Skin of body (tissue), 2 donors: ENCODE data around the gene ZBTB20. TPM values are rescaled to one million over a fixed set of nuclear protein-coding genes. Genes with fewer than 3 reads are reported as not detected.

Source experiments
- DNase-seq: peaks from one replicate; lab custom pipeline; 2025; lab: John Stamatoyannopoulos, UW
- total RNA-seq: library from RNA; depleted of rRNA; stranded (reverse); fragments of >200 nt; gene quantifications from one replicate; pipeline ENCODE4 v1.2.3, GENCODE V29; 2014

The ZBTB20 gene
- total RNA-seq, 1 donor from 2014 or later, result 45.8 TPM

DNA sequence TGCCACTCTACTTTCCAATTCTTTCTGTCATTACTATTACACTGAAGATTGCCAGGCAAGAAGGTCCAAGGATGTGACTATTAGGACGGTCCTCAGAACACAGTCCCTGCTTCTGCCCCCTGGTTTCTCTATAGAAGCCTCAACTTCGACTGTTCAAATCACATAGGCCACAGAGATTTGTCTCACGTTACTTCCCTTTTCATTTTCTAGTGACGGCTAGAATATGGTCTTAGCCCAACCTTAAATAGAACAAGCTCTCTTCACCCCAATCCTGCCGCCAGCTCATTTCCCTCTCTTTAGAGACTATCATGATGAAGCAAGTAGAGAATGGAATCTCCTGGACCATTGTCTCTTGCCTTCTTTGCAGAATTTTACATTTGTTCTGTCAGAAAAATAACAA lies 768.3 kb downstream of the ZBTB20 start:
- DNase-seq, result no peak

DNA sequence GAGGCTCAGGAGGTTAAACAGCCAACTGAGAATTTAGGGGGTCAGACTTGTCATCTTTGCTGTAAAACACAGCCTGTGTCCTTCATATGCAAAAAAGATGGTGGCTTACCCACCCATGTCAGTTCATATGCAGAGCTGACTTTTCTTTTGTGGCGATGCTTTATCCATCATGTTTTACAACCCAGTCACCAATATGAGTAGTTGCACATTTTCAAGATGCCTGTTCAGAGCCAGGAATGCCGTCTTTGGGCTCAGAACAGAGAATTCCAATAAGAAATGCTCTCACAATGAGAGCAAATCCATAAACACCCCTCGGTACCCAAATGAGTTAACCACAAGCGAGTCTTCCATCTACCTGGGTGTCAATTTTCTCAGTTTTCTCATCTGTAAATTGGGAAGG lies 769.7 kb downstream of the ZBTB20 start:
- DNase-seq, result peak; percentile 41

DNA sequence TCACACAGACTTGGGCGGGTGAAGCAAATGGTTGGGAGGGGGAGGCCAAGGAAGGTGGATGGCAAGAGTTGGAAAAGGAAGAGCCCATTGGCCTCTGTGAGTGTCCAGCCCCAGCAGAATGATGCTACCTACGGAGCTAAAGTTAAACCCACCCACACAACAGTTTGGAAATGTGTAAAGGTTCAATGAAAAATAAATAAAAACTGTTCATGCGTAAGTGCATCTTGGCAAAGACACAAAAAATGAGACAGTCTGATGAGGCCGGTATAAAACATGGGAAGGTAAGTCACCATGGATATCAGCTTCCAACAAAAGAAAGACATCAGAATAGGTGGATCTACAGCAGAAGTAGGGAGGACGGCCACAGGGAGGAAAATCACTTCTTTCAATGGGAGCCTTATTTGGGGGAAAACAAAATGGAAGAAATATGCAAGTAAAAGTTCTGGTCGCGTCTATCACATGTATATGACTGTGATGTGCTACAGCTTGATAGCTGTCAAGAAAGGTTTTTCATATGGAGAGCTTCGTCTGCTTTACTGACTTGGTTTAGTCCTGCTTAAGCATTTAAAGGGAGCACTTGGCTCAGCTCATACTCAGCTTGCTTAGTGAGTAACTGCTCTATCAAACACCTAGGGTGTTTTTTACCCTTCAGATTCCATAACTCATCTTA lies 770.4 kb downstream of the ZBTB20 start:
- DNase-seq, result no peak

DNA sequence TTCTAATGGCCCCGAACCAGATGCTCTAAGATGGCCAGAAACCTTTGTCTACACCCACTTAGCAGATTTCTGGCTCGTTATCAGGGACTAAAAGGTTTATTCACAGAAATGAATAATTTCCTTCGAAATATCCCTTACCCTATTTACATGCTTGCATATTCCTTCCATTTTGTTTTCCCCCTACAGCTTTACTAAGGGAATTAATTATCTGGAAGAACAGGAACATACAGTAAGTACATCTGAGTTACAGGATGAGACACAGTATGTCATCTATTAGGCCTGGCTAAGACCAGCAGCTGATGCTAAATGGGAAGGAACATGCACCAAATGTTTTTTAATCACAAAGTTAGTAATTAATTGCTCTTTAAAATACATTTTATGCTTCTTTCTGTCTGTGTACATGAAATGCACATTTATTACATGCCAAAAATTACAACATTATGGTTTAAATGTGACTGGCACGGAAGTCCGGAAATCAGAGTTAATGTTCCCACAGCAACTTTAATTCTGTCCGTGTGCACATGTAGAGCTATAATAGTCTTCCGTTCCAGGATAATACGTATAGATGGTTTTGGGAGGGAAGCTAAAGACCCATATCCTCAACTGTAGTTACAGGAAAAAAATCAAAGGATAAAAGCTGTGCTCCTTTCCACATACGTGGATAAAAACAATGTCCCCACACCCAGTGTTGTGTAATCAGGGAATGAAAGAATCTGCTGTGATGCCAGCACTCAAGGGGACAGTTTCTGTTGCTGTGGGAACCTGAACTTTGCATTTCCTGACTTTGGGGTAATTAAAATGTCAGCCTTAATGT lies 771.3 kb downstream of the ZBTB20 start:
- peak; percentile 56 for DNase-seq

DNA sequence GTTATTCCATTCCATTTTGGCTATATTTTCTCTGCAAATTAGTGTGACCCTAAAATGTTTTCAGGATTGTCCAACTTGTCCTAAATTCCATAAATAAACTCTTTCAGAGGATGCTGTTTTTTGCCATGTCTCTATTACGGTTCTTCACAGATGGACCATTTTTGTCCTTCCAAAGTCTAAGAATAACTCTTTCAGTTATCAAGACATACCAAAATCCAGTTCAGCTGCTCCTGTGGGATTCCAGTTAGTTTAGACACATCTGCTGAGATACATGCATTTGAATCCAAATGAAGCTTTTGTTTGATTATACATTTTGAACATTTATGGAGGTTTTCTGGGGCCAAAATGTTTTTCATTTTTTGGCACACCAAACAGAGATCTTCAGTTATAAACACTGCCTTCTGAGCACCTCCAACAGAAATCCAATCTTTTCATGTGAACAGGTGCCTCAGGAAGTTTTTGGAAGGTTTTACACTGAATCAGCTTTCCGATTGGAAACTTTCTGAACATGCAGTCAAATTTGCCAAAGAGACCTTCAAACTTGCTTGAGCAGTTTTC lies 772.6 kb downstream of the ZBTB20 start:
- DNase-seq, result no peak

DNA sequence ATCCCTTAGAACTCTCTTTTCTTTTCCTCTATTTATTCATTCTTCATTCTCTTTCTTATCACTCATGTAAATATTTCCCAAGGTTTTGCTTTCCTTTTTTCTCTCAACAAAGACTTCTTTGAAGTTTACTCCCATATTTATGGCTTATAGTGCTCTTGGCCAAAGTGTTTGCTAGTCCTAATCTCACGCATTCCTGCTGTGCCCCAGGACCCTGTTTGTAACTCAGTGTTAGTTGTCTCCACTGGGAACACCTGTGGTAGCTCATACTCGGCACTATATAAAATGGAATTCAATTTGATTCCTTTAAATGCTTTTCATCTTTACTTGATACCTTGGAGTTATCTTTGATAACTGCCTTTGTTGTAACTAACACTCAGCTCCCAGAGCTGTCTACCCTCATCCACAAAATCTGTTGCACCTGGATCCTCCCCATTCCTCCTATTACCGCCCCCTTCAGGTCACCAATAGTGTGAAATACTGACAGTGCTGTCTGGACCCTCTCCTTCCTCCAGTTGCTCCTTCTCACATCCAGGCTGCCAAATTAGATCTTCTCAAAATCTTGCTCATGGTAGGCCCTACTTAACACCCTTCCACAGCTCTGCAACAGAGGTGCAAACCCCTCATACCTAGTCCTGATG lies 776.4 kb downstream of the ZBTB20 start:
- DNase-seq, result no peak

DNA sequence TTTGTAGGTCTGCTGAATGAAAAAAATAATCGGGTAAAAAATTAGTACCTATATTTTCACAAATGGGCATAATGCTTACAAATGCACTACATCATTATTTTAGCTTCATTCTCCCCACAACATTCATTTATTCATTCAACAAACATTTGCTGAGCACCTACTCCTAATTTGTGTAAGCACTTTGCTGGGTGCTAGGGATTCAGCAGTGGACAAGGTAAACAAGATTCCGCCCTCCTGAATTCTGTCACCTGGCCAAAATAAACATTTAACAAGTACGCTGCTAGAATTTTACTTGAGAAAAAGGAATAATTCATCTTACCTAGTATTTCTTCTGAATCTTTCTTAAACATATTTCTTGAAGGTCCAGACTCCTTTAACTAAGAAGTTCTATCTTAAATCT lies 781.2 kb downstream of the ZBTB20 start:
- no peak for DNase-seq

DNA sequence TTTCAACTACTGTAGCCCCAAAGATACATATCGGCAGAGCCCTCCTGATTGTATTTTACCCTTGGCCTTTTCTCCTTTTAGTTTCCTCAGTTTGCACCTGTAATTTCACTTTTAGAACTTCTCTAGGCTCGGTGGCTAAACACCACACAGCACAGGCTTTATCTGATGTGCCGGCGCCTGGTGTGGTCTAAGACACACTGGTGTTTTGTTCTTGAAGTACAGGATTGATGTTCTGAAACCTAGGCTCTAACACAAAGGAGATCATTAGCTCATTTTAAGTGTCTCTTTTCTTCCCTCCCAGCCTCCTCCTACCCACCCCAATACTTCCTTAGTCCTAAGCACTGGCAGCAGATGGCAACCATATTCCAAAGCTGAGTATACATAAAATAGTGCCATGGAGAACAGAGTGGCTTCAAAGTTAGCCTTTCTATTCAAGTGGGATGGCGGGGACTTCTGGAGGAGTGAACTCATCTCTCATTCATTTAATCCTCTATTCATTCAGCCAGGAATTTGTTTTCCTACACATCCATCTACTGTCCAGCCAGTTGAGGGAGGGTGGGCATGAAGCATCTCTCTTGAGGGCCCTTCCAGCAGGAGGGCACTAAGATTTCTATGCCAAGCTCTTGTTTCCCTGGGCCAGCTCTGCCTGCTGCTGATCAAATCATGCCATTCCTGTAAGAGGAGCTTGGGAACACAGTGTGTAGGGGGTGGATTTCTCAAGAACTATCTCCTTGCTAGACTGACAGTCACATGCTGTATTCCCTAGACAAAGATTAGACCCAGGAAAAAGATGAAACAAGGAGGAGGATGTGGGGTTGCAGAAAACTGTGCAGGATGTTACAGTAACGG lies 782.1 kb downstream of the ZBTB20 start:
- no peak for DNase-seq

DNA sequence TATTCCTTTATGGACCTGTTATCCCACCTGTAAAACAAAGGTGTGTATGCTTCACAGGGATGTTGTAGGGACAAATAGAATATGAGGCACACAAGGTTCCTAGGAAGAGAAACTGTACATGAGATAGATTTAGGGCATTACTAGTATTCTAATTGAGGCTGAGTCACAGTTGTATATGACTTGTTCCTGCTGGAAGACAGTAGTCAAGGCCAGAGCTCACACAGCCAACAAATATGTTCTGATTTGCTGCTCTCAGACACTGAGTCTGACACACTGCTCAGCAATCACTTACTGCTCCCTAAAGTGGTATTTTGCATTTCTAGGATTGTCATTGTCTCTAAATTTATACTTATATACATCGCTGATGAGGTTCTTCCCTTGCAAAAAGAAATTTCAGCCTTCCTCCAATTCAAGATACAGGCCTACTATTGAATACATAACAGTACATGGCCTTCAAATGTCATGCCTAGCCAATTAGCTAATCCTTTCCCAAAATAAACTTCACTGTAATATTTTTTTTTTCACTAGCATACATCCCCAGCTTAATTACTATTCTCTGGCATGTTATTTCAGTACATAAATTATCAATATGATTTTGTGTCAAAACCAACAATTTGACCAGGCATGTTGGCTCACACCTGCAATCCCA lies 783.4 kb downstream of the ZBTB20 start:
- DNase-seq, result peak; percentile 55

DNA sequence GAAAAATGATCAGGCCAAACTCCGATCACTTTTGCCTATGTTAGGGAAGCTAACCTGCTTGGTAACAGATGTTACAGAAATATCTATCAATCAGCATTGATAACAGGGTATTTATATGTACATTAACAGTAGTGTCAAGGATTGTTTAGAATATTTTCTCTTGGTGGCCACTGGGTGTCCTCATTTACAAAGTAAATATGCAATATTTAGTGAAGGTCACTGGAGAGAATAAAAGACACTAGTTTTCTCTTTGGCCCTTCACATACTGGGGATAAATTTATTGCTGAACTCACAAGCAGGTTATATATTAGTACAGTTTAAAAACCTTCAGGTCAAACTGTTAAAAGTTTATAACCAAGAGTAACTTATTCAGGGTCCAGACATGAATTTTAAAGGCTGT lies 784.3 kb downstream of the ZBTB20 start:
- DNase-seq, result peak; percentile 17

DNA sequence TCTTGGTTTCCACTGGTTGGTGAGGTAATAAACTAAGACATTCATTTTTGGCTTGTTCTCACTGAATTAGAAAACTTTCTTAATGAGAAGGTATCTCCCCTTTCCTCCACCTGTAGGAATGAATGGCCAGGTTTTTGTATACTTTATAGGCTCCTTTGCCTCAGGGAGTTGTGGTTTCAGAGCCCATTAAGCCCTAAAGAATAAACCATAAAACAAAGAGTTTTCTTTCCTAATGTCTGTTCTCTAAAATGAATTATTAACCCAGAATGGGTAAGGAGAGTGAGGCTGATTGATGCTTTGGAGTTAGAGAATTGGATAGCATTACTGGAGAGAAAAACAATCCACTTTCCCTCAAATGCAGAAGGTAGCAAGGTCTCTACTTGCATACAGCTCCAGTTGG lies 785.7 kb downstream of the ZBTB20 start:
- no peak for DNase-seq

DNA sequence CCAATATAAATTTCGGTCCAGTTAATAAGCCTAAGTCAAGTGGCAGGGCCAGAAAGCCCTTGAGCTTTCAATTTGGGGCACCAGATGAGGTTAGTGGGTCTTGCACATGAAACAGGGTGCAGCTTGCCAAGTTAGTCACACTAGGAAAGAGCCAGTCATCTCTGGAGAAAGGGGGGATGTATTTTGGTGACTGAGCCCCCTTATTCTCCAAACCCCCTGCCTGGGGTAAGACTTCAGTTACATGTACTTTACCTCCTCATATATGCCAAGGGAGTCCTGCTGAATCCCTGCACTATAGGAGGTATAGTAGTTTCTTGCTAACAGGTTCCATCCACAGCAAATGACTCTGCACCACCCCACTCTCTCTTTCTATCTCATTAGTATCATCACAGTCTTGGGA lies 790.6 kb downstream of the ZBTB20 start:
- no peak for DNase-seq

DNA sequence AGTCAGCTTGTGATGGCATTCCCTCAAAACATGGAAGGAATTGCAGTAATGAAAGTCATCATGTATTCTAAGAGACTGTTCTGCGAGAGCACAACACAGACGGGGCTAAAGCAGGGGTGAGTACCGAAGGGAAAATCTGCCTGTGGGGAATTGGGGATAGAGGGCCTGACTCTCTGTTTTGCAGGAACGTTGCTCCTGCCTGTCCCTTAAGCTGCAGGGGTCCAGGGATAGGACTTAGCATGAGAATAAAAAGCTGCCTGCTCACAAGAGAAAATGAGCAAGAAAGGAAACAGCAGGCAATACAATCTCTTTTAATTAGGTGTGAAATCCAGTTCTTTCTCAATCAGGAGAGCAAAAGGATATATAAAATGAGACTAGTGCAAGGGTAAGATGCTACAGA lies 791.0 kb downstream of the ZBTB20 start:
- no peak for DNase-seq

DNA sequence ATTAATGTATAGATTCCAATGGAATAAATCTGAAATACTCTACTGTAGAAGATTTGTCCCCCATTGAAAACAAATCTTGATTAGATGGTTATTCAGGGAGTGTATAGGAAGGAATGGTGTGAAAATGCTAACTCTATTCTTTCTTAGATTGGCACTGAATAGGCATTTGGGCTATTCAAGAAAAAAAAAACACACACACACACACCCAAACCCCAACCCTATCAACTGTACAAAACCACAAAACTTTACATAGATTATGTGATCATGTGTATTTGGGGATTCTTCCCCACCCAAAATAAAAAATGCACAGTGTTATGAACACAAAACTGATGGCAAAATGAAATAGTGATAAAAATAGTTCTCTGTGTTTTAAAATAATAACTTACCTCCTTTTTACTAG lies 791.4 kb downstream of the ZBTB20 start:
- DNase-seq, result no peak

DNA sequence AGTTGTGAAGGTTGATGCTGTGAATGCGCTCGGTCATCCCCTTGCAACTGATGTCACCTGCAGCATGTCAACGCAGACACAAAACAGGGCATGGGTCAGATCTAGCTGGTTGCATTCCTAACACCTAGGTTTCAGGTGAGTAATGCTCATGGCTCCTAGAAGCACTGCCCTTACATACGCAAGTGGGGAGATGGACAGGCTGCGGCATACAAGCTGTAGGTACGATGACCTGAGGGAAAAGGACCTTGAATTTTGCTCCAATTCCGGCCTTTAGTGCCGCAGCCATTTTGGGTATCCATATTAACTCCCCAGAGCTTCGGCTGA lies 795.3 kb downstream of the ZBTB20 start:
- DNase-seq, result no peak

DNA sequence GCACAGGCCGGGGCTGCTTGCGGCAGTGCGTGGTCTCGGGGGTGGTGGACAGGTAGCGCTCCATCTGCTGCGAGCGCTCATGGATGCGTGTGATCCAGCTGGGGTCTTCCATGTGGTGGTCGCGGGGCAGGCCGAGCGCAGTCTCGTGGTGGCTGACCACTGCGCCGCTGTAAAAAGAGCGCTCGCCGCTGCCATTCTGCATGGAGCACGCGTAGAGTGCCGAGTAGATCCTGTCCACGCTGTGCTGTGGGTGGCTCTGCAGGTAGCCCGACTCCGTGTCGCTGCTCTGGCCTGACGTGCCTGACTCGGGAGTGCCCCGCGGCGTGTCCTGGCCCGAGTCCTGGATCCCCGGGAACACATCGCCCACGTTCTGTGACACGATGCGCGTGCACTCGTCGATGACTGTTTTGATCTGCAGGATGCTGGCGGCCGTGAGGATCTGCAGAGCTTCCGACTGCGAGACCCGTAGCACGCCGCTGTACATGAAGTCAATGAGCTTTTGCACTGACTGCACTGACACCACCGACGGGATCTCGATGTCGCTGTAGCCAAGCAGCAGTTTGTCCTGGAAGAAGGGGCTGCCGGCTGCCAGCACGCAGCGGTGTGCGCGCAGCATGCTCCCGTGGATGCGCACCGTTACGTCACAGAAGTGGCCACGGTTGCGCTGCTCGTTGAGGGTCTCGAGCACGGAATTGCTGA lies 795.8 kb downstream of the ZBTB20 start:
- DNase-seq, result no peak

DNA sequence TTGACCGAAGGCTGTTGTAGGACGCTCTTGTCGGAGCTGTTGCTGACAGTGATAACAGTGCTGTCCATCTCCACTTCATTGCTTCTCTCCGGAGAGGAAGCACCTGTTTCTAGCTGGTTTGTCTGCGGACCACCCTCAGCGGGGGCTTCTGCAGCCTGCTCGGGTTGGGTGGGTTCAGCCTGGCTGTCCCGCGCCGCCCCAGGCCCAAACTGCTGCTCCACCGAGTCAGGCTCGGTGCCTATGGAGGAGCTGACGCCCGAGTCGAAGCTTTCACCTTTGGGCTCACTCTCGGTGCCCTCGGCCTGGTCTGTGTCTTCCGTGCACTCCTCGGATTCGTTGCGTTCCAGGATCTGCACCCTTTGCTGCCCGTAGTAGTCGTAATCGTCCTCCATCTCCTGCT lies 796.4 kb downstream of the ZBTB20 start:
- DNase-seq, result no peak

DNA sequence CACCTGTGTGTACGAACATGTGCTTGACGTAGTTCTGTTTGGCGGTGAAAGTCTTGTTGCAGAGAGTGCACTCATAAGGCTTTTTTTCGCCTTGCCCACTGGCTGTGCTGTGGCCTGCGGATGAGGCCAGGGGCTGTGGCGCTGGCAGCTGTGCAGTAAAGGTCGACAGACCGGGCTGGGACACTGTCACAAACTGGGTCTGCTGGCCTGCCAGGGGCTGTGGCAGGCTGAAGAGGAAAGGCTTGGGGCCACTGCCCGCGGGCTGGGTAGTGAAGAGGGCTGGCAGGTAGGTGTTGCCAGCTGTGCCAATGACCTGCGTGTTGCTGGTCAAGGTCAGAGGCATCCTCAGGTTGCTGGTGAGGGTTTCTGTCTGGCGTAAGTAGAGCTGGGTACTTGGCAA lies 796.8 kb downstream of the ZBTB20 start:
- no peak for DNase-seq

DNA sequence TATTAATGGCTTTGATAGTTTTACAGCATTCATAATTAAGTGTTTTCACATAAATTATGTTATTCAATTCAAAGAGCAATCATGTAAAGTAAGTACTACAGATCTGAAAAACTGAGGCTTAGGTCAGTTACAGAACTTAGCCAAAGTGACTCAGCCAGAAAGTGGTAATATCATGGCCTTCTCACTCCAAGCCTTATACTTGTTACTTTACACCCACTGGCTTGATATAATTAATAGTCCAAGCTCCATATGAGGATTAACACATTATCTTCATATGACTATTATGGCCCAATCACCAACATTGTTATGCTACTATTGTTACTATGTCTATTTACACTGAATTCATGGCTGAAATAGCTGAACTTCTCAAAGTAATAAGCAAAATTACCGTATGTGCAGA lies 802.6 kb downstream of the ZBTB20 start:
- DNase-seq, result no peak

DNA sequence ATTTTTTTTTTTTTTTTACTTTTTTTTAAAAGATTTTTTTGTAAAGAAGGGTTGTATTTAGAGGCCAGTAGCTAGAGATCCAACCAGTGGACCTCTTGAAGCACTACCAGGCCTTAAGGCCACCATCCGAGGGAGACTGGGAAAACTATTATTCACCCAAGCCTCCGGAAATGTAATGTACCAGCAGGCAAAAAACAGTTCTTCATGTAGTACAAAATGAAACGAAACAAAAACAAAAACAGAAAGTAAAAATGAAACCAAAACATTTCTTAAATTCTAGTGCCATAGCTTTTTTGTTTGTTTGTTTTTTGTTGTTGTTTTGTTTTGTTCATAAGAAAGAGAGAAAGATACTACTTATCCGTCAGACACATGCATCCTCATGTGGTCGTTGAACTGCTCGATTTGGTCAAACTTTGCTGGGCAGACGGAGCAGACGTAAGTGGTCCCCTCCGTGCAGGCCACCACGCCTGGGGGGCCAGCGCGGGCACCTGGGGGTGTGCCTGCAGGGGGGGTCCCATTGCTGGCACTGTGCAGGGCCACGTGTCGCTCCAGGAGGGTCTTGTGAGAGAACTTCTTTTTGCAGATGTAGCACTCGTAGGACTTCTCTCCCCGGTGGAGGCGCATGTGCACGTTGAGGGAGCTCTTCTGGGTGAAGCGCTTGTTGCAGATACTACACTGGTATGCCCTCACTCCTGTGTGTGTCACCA lies 808.3 kb downstream of the ZBTB20 start:
- no peak for DNase-seq
